GM21786 (cell line): ENCODE results near the gene ABCB7.
"Not testable (repeated sequence)": the region's sequence is repeated elsewhere in the genome, so short reads cannot be mapped to it uniquely, and the experiment has no call there.

Source experiments
- ATAC-seq: cut with Tn5 transposase; IDR thresholded peaks from one replicate; pipeline ENCODE4 v1.9.1; 2021; ENCODE audit not compliant: unreplicated experiment

ABCB7 gene

GRCh38 chrX:75106772-75107171 is 49.3 kb downstream of the ABCB7 start:
- ATAC-seq = no peak

DNA sequence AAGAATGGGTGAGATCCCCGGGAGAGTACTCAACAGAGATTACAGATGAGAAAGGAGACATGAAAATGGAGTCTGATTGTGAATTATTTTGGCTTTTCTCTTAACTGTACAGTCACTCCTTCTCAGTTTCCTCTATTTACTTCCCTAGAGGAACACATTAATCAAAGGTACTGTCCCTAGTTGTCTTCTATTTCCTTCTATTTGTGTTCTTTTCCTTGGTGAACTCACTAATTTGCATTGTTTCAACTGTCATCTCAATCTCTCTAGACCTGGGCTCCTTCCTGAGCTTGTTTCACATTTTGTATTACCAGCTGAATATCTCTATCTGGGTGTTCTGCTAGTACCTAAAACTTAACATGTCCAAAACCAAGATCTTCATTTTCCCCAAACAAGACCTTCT is 59.8 kb downstream of the ABCB7 start:
- no peak for ATAC-seq

- no peak for ATAC-seq
Observed at GRCh38 chrX:75086731-75087195, 69.3 kb downstream of the ABCB7 start.

DNA sequence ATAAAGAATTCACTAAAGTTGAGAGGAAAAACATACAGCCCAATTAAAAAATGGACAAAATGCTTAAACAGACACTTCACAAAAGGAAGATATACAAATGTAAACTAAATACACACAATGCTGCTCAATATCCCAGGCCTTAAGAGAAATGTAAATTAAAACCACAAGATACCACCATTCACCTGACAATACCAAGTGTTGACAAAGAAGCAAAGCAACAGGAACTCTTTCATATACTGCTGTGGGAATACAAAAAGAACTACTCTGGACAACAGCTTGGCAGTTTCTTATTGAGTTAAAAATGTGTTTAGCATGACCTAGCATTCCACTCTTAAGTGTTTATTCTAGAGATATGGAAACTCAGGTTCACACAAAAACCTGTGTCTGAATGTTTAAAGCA is 71.3 kb downstream of the ABCB7 start:
- no peak for ATAC-seq

- no peak for ATAC-seq
Observed at GRCh38 chrX:75076429-75076828, 79.7 kb downstream of the ABCB7 start.

- no peak for ATAC-seq
Observed at GRCh38 chrX:75074475-75074874, 81.6 kb downstream of the ABCB7 start.

DNA sequence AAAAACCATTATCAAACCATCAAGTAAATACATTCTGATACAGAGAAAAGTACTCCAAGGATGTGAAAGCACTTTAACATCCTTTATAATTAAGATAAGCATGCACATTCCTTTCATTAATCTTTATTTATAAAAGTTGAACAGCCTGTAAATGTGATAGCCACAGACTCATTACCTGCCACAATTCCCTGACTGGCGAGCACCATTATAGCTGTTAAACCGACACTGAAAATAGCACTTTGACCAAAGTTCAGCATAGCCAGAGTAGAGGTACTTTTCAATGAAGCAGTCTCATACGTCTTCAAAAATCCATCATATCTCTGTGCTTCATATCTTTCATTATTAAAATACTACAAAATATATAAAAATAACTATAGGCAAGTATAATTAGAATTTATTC is 84.7 kb downstream of the ABCB7 start:
- ATAC-seq = no peak

DNA sequence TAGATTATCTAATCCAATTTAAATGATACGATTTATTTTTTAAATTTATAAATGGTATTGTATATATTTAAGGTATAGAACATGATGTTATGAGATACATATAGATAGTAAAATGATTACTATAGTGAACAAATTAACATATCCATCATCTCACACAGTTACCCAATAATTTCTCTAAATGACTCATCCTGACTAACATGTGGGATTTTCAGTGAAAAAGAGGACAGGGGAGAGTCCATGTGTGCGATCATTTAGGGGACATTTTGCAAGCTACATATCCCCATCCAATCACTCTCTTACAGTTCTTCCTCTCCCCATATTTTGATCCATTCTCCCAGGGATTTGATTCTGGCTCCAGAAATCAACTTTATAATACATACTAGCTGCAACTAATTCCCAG is 88.2 kb downstream of the ABCB7 start:
- no peak for ATAC-seq

GRCh38 chrX:75061701-75062100 is 94.4 kb downstream of the ABCB7 start:
- no peak for ATAC-seq

DNA sequence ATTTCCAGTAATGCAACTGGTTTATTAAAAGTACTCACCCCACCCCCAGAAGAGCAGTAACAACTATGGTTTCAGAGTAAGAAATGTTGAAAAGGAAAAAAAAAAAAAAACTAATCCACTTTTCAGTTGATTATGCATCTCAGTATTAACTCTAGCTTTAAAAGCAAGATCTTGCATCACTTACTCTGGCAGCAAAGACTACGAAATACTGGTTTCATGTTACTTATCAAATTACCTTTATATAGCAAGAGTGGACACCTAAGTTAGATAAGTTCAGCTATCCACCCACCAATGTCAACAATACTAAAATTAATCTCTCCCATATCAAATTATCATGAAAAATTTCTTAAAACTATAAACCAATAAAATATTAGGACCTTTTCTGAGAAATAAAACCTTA is 105.0 kb downstream of the ABCB7 start:
- no peak for ATAC-seq

GRCh38 chrX:75045369-75045768 is 110.7 kb downstream of the ABCB7 start:
- ATAC-seq = no peak

- ATAC-seq = not testable (repeated sequence)
Observed at GRCh38 chrX:75044142-75044541, 111.9 kb downstream of the ABCB7 start.

DNA sequence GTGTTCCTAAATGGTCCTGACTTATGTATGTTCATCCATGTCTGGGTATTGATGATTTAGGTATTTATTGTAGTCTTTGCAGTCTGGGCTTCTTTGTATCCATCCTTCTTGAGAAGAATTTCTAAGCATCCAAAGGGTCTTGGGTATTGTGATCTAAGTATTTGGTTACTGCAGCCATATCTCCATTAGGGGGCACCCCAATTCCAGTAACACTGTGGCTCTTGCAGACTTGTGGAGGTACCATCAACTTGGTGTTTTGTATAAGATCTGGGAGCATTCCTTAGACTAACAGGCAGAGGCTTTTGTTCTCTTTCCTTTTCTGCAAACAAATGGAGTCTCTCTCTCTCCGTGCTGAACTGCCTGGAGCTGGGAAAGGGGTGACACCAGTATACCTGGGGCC is 117.2 kb downstream of the ABCB7 start:
- ATAC-seq = no peak
